GM12878 (cell line): ENCODE measurements around the gene MYO7B. TPM values are rescaled to one million over a fixed set of nuclear protein-coding genes. Genes with fewer than 3 reads are reported as not detected.

ENCODE experiments used
- CHD2 ChIP-seq: IDR thresholded peaks from 2 replicates; pipeline ENCODE4 v1.6.1; 2011; ENCODE audit warnings: low read depth, low read length, improper control_type of control experiment, borderline replicate concordance
- ETV6 ChIP-seq, 2 experiments: fragments of 450-650 bp in 1 of 2; IDR thresholded peaks in 1 of 2; conservative IDR thresholded peaks in 1 of 2; 2 replicates each; pipeline ENCODE4 v1.6.1; 2014; ENCODE audit warnings: antibody characterized with exemption in 1 of 2, borderline replicate concordance in 1 of 2, low read depth in 1 of 2, mild to moderate bottlenecking in 1 of 2, moderate library complexity in 1 of 2
- FOXM1 ChIP-seq: IDR thresholded peaks from 2 replicates; pipeline ENCODE4 v1.6.1; 2012; ENCODE audit warnings: low read depth, mild to moderate bottlenecking, inconsistent platforms, low read length, moderate library complexity
- IKZF2 ChIP-seq, 2 experiments: fragments of 450-650 bp; IDR thresholded peaks; 2 replicates each; pipeline ENCODE4 v1.6.1; 2017; ENCODE audit warnings: mild to moderate bottlenecking in 2 of 2, moderate library complexity in 2 of 2
- MEF2A ChIP-seq: IDR thresholded peaks from 2 replicates; pipeline ENCODE4 v1.6.1; 2011; ENCODE audit warnings: low read depth, mild to moderate bottlenecking, low read length, moderate library complexity; ENCODE audit not compliant: insufficient read depth
- MEF2B ChIP-seq: fragments of 450-650 bp; IDR thresholded peaks from 2 replicates; pipeline ENCODE4 v1.6.1; 2018; ENCODE audit warnings: mild to moderate bottlenecking, moderate library complexity; ENCODE audit not compliant: partially characterized antibody, poor library complexity, severe bottlenecking
- NR2C1 ChIP-seq: fragments of 450-650 bp; IDR thresholded peaks from 2 replicates; pipeline ENCODE4 v1.6.1; 2017; ENCODE audit warnings: antibody characterized with exemption, mild to moderate bottlenecking, moderate library complexity
- NR2F1 ChIP-seq: fragments of 450-650 bp; conservative IDR thresholded peaks from 2 replicates; pipeline ENCODE4 v1.6.1; 2017; ENCODE audit warnings: mild to moderate bottlenecking
- PAX5 ChIP-seq: IDR thresholded peaks from 2 replicates; pipeline ENCODE4 v1.6.1; 2011; ENCODE audit warnings: low read depth, low read length, borderline replicate concordance
- RAD51 ChIP-seq: fragments of 450-650 bp; IDR thresholded peaks from 2 replicates; pipeline ENCODE4 v1.6.1; 2016; ENCODE audit warnings: moderate library complexity, mild to moderate bottlenecking, inconsistent platforms
- polyA plus RNA-seq, 11 experiments: library from polyadenylated mRNA; depleted of rRNA in 4 of 11; unstranded in 6 of 11; stranded (reverse) in 5 of 11; fragments of >200 nt; fragmentation: Nextera tagmentation in 4 of 11; fragmentation: Illumina TruSeq in 1 of 11; extraction: Ambion mirVana in 4 of 11; extraction: Trizol in 1 of 11; gene quantifications; 1 replicate in 1 of 11; 2 replicates in 10 of 11; pipeline versions ENCODE4 v1.2.1 to v1.2.3, GENCODE V29; 2011 to 2016; ENCODE audit warnings: inconsistent platforms in 2 of 11, missing spikeins in 2 of 11, low read depth in 1 of 11
- total RNA-seq, 4 experiments: library from RNA; depleted of rRNA in 3 of 4; stranded (reverse); fragments of >200 nt in 3 of 4; fragmentation: Illumina TruSeq in 1 of 4; extraction: Trizol in 1 of 4; gene quantifications; 2 replicates each; pipeline versions ENCODE4 v1.2.1 to v1.2.3, GENCODE V29; 2013 to 2021

The MYO7B gene
- total and polyA plus RNA-seq, 10 of the 15 experiments (the other 5 are each of a cell fraction or from before 2014, with no cell fraction given) = 0.08 to 4.8 (median 1.2) TPM

- TF ChIP-seq RAD51 (no peak), MEF2B (peak; percentile 87), MEF2A (peak; percentile 76; the same call in 1 of the 2 replicates), IKZF2 (IDR thresholded peaks at IDR 0.05) (peak; percentile 97), CHD2 (peak; percentile 83; the same call in 1 of the 2 replicates), ETV6 (conservative IDR thresholded peaks at IDR 0.05 in 1 of 2, IDR thresholded peaks at IDR 0.05 in 1 of 2; ENCODE audit: borderline replicate concordance in 1 of 2, low read depth in 1 of 2) (peak in 1 of 2 experiments; percentile 79; a peak in 2 of 4 replicates), NR2C1 (peak; percentile 78), PAX5 (peak; percentile 94), NR2F1 (peak; percentile 88), FOXM1 (peak; percentile 50; the same call in 1 of the 2 replicates)
These were observed 28.3 kb downstream of the MYO7B start (continued) for GRCh38 chr2:127563458-127564428.
